Measurements from ENCODE around the gene APBA2.
"Not testable (repeated sequence)": the region's sequence is repeated elsewhere in the genome, so short reads cannot be mapped to it uniquely, and the experiment has no call there.

The APBA2 gene

DNA sequence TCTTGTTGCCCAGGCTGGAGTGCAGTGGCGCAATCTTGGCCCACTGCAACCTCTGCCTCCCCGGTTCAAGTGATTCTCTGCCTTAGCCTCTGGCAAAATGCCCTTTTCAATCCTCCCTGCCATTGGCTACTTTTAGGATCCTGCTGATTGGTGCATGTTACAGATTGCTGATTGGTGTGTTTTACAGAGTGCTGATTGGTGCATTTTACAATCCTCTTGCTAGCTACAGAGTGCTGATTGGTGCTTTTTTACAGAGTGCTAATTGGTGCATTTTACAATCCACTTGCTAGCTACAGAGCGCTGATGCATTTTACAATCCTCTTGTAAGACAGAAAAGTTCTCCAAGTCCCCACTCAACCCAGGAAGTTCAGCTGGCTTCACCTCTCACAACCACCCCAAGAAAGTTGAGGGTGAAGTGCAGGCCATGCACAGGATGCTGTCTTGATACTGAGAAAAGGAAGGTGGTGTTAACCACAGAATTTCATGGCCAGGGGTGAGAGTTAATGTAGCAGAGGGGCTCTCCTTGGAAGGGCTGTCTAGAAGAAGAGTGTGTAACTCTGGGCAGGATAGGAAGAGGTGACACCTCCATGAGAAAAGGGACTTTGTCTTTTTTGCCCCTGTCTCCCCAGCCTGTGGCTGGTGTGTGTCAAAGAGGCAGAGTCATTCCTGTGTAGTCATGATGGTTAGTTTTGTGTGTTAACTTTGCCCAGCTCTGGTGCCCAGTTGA is 145.9 kb downstream of the APBA2 start:
- in situ Hi-C loops (cut with MboI; ENCODE audit: low sequenced_read_pairs): no loop called here

DNA sequence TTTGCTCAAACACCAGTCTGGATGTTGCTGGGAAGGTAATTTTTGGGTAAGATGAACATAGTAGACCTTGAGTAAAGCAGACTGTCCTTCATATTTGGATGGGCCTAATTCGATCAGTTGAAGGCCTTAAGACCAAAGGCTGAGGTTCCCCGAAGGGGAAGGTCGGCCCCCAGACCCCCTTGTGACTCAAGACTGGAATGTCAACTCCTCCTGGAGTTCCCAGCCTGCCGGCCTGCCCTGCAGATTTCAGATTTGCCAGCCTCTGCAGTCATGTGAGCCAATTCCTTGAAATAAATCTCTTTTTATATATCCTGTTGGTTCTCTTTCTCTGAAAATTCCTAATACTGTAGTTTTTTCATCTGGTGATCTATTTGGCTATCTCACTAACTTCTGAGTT is 146.5 kb downstream of the APBA2 start:
- in situ Hi-C loops (cut with MboI; ENCODE audit: low sequenced_read_pairs): no loop called here

GRCh38 chr15:29032751-29033150 is 147.0 kb downstream of the APBA2 start:
- in situ Hi-C loops (cut with MboI; ENCODE audit: low sequenced_read_pairs): no loop called here

DNA sequence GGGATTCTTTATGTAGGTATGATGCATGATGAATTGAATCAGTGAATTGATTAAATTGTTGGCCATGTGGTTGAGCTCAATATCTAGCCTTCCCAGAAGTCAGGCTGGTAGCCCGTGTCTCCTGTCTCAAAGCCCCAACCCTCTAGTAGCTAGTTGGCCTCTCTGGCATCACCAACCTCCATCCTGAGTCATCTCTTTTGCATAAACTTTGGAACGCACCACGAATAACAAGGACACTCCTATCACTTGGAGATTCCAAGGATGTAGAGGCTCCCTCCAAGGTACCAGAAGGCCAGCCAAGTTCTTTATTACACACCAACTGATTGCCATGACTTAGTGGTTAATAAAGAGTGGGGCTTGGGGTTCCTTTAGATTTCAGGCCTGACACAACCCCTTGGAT is 148.4 kb downstream of the APBA2 start:
- in situ Hi-C loops (cut with MboI; ENCODE audit: low sequenced_read_pairs): no loop called here

- in situ Hi-C loops (cut with MboI; ENCODE audit: low sequenced_read_pairs): no loop called here
Observed at GRCh38 chr15:29034593-29035335, 149.0 kb downstream of the APBA2 start.

DNA sequence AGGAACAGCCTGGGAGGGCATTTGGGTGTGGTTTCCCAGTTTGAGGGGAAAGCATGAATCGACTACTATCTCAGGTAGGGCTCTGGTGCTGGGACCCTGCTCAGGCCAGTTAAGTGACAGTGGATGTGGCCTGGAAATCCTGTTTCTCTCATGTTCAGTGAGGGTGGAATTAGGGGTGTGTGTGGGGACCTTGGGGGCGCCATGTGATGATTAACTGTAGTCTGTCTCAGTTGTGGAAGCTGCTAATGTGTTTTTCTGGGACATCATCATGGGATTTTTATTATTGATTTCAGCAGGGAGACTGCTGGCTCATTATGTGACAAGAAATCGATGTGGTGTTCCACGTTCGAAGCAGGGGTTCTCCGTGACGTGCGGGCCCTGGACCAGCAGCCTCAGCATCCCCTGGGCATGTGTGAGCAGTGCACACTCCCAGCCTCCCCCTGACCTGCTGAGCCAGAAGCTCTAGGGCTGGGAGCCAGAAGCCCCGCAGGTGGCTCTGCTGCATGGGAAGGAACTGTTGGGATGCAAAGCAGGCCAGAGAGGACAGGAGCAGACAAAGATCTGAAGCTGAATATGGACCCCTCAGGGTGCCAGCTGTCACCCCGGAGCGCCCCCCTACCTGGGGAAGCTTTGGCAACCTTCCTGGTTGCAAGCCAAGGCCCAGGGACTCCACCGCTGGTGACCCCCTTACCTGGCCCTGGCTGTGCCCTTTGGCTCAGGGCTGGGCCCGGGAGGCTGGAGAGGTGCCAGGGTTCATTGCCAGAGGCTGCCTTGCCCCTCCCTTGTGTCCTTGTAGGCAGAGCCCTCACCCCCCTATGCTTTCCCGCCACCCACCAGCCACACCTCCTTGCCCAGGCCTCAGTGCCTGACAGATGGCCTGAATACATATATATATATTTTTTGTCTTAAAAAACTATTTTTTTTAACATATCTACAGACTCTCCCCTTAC is 149.8 kb downstream of the APBA2 start:
- in situ Hi-C loops (cut with MboI; ENCODE audit: low sequenced_read_pairs): no loop called here

DNA sequence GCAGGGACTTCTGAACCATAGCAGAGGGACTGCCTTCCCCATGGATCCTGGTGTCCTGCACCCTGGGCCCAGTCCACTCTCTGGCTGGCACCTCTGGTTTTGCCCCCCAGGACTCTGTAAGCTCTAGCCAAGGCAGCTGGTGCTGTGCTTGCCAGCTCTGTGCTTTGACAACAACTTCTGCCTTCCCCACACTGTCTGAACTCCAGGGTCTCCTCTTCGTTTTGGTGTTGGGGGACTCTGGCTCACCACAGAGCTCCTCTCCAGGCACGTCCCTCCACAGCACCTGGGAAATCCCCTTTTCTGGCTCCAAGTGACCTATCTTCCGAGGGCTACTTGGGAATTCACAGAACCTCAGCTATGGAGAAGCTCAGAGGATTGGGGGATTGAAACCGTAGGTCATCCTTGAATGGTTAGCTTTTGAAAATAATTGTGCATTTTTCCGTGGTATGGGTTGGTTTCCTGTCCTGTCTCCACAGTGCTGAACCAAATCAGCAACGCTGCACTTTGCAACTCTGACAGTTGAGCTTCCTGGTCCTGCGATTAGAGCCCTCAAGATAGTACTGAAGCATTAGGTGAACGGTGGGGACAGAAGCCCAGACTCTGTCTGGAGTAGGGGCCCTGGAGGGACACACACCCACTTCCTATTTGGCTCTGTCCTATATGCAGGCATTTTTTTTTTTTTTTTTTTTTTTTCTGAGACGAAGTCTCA is 152.4 kb downstream of the APBA2 start:
- in situ Hi-C loops (cut with MboI; ENCODE audit: low sequenced_read_pairs): no loop called here

GRCh38 chr15:29039466-29040369 is 153.9 kb downstream of the APBA2 start:
- in situ Hi-C loops (cut with MboI; ENCODE audit: low sequenced_read_pairs): no loop called here

GRCh38 chr15:29040370-29040751 is 154.6 kb downstream of the APBA2 start:
- in situ Hi-C loops (cut with MboI; ENCODE audit: low sequenced_read_pairs): no loop called here

GRCh38 chr15:29043736-29044502 is 158.1 kb downstream of the APBA2 start:
- in situ Hi-C loops (cut with MboI; ENCODE audit: low sequenced_read_pairs): no loop called here

- in situ Hi-C loops (cut with MboI; ENCODE audit: low sequenced_read_pairs): no loop called here
Observed at GRCh38 chr15:29044503-29044901, 158.7 kb downstream of the APBA2 start.

- in situ Hi-C loops (cut with MboI; ENCODE audit: low sequenced_read_pairs): not testable (repeated sequence)
Observed at GRCh38 chr15:29045161-29045560, 159.4 kb downstream of the APBA2 start.

GRCh38 chr15:29045717-29046116 is 159.9 kb downstream of the APBA2 start:
- in situ Hi-C loops (cut with MboI; ENCODE audit: low sequenced_read_pairs): no loop called here

GRCh38 chr15:29046281-29046810 is 160.6 kb downstream of the APBA2 start:
- in situ Hi-C loops (cut with MboI; ENCODE audit: low sequenced_read_pairs): no loop called here

DNA sequence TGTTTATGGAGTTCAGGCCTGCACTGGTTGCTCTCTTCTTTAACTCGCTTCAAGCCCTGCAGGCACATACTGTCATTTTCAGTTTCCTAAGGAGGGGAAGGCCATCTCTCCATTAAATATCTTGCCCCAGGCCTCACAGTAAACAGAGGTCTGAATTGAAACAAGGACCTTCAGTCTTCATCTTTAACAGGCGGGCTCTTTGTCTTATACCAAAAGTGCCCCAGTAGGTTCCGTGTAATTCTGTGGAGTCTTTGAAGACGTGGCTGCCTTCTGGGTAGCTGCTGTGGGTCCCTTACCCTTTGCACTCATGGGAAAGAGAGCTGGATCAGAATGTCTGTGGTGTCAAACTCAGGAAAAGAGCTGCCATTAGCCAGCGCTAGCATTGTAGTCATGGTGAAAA is 161.2 kb downstream of the APBA2 start:
- in situ Hi-C loops (cut with MboI; ENCODE audit: low sequenced_read_pairs): no loop called here

- in situ Hi-C loops (cut with MboI; ENCODE audit: low sequenced_read_pairs): no loop called here
Observed at GRCh38 chr15:29048011-29048410, 162.2 kb downstream of the APBA2 start.

- in situ Hi-C loops (cut with MboI; ENCODE audit: low sequenced_read_pairs): no loop called here
Observed at GRCh38 chr15:29050870-29051269, 165.1 kb downstream of the APBA2 start.

GRCh38 chr15:29051422-29051821 is 165.6 kb downstream of the APBA2 start:
- in situ Hi-C loops (cut with MboI; ENCODE audit: low sequenced_read_pairs): no loop called here

DNA sequence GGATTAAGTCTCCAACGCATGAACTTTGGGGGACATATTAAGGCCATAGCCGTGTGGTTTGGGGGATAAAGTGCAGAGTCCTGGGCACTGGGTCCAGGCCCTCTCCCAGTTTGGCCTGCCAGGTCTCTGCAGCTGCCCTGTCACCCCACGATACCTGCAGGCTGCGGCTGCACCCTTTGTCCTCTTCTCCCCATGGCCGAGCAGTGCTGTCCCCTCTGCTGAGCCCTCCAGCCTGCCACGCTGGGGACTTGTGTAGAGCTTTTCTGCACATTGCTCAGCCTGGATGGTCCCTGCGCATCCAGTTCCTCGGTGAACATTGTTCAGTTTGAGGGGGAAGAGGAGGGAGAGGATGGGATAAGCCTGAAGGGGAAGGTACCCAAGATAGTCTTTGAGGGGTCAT is 167.2 kb downstream of the APBA2 start:
- in situ Hi-C loops (cut with MboI; ENCODE audit: low sequenced_read_pairs): no loop called here
